Activated CD4-positive, alpha-beta T cell treated with anti-CD3 and anti-CD28 coated beads, Interleukin-10, Interleukin-2, amounts not matched to agents 100 ng/mL and 50 ng/mL, durations not matched to agents 16 hours and 8 hours (primary cell): ENCODE measurements around the gene ZFYVE21.

ENCODE experiments used
- DNase-seq: peaks from one replicate; pipeline ENCODE4 v3.0.0-alpha.2; 2020

Gene ZFYVE21

GRCh38 chr14:103726474-103726873, 10.9 kb downstream of the ZFYVE21 start:
- no peak for DNase-seq

- DNase-seq: no peak
These were observed 11.8 kb downstream of the ZFYVE21 start for GRCh38 chr14:103727313-103727980.

- DNase-seq: no peak
These were observed 12.5 kb downstream of the ZFYVE21 start for GRCh38 chr14:103728141-103728540.

- DNase-seq: no peak
These were observed 13.1 kb downstream of the ZFYVE21 start for GRCh38 chr14:103728721-103729120.

- DNase-seq: no peak
These were observed 14.2 kb downstream of the ZFYVE21 start for GRCh38 chr14:103729496-103730448.

GRCh38 chr14:103730490-103731035, 15.0 kb downstream of the ZFYVE21 start:
- no peak for DNase-seq

- DNase-seq: no peak
These were observed 15.9 kb downstream of the ZFYVE21 start for GRCh38 chr14:103731481-103731880.

GRCh38 chr14:103731916-103732867, 16.6 kb downstream of the ZFYVE21 start:
- DNase-seq: no peak

- DNase-seq: no peak
These were observed 17.4 kb downstream of the ZFYVE21 start for GRCh38 chr14:103732868-103733620.

- no peak for DNase-seq
These were observed 18.0 kb downstream of the ZFYVE21 start for GRCh38 chr14:103733651-103734050.

- DNase-seq: no peak
These were observed 18.7 kb downstream of the ZFYVE21 start for GRCh38 chr14:103734081-103734888.

- DNase-seq: no peak
These were observed 19.4 kb downstream of the ZFYVE21 start for GRCh38 chr14:103735022-103735421.

GRCh38 chr14:103735439-103735814, 19.8 kb downstream of the ZFYVE21 start:
- DNase-seq: no peak

- no peak for DNase-seq
These were observed 20.4 kb downstream of the ZFYVE21 start for GRCh38 chr14:103735815-103736545.

GRCh38 chr14:103736546-103737431, 21.2 kb downstream of the ZFYVE21 start:
- DNase-seq: no peak

- DNase-seq: no peak
These were observed 21.9 kb downstream of the ZFYVE21 start for GRCh38 chr14:103737432-103738045.

GRCh38 chr14:103738166-103738565, 22.6 kb downstream of the ZFYVE21 start:
- no peak for DNase-seq

- no peak for DNase-seq
These were observed 23.3 kb downstream of the ZFYVE21 start for GRCh38 chr14:103738701-103739451.
